Measurements from ENCODE around the gene MYOM1. TPM values are rescaled to one million over a fixed set of nuclear protein-coding genes. Genes with fewer than 3 reads are reported as not detected.

MYOM1 gene
- total RNA-seq, 3 donors from 2014 or later, result 3.1 to 6.9 (median 5.9) TPM

DNA sequence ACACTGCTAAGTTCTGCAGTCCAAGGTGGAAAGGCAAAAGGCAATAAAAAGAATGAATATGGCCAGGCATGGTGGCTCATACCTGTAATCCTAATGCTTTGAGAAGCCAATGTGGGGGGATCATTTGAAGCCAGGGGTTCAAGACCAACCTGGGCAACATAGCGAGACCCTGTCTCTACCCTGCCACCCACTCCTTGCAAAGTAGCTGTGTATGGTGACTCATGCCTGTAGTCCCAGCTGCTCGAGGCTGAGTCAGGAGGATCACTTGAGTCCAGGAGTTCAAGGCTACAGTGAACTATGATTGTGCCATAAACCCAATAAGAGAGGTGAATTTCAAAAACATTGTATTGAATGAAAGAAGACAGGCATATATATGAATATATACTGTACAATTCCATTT is 44.6 kb upstream of the MYOM1 start:
- TF ChIP-seq POLR2A (IDR thresholded peaks at IDR 0.05) (no peak), POLR2AphosphoS5 (IDR thresholded peaks at IDR 0.05) (no peak)
- TF ChIP-seq, protein P1, sequence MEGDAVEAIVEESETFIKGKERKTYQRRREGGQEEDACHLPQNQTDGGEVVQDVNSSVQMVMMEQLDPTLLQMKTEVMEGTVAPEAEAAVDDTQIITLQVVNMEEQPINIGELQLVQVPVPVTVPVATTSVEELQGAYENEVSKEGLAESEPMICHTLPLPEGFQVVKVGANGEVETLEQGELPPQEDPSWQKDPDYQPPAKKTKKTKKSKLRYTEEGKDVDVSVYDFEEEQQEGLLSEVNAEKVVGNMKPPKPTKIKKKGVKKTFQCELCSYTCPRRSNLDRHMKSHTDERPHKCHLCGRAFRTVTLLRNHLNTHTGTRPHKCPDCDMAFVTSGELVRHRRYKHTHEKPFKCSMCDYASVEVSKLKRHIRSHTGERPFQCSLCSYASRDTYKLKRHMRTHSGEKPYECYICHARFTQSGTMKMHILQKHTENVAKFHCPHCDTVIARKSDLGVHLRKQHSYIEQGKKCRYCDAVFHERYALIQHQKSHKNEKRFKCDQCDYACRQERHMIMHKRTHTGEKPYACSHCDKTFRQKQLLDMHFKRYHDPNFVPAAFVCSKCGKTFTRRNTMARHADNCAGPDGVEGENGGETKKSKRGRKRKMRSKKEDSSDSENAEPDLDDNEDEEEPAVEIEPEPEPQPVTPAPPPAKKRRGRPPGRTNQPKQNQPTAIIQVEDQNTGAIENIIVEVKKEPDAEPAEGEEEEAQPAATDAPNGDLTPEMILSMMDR (IDR thresholded peaks at IDR 0.05), result no peak
- H3K27ac ChIP-seq, result peak overlapping the region in 1 of 2 donors; percentile 98
- H3K9me3 ChIP-seq, result no peaks in the 10 kb centered on the region
- H3K4me1 ChIP-seq, result peaks cover 0 to 25% of the 10 kb centered on the region in 2 donors
- intact Hi-C loops (cut with DNase I; ENCODE audit: low total_unique reads), result loop anchor here (10.0 kb wide), 1 partner anchor 330 kb away; no protein-coding TSS in a partner anchor
- DNase-seq (ENCODE audit: low spot score in 2 of 2), result no peak
- no peaks in the 10 kb centered on the region for H3K27me3 ChIP-seq
- H3K4me3 ChIP-seq, result peak overlapping the region in 2 of 3 donors; percentile 85 to 96
- H3K36me3 ChIP-seq, result no peaks in the 10 kb centered on the region

DNA sequence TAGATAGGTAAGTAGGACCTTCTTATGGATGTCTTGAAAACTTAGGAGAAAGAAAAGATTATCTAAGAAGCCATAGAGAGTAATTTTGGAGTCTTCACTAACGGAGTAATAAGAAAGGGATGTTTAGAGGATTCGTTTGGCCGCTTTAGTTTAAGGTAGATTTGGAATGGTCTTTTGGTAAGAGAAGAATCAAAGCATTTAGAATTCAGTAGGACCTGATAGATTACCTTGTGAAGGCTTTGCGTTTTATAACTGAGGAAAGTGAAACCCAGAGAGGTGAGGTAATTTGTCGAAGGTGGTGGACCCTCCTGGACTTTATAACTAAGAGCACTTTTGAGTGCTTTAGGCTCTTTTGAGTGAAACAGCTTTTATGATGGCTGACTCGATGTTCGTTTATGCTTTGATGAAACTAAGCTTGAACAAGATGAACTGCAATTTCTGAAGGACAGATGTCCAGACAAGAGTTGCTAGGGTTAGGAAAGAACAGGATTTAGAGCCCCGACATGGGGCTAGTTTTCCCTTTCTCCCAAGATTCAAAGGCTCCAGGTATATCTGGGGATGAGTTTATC is 43.4 kb upstream of the MYOM1 start:
- Histone ChIP-seq H3K27me3 (no peaks in the 10 kb centered on the region), H3K9me3 (no peaks in the 10 kb centered on the region), H3K27ac (peak overlapping the region; percentile 97 to 98), H3K4me3 (peak overlapping the region; percentile 85 to 98 (median 96)), H3K4me1 (peaks cover 0 to 15% of the 10 kb centered on the region in 2 donors), H3K36me3 (no peaks in the 10 kb centered on the region)
- DNase-seq (ENCODE audit: low spot score in 2 of 2), result no peak
- intact Hi-C loops (cut with DNase I; ENCODE audit: low total_unique reads), result loop anchor here (10.0 kb wide), 1 partner anchor 332 kb away; no protein-coding TSS in a partner anchor
- TF ChIP-seq, protein P1 (IDR thresholded peaks at IDR 0.05), result no peak
- TF ChIP-seq POLR2A (IDR thresholded peaks at IDR 0.05), result no peak

DNA sequence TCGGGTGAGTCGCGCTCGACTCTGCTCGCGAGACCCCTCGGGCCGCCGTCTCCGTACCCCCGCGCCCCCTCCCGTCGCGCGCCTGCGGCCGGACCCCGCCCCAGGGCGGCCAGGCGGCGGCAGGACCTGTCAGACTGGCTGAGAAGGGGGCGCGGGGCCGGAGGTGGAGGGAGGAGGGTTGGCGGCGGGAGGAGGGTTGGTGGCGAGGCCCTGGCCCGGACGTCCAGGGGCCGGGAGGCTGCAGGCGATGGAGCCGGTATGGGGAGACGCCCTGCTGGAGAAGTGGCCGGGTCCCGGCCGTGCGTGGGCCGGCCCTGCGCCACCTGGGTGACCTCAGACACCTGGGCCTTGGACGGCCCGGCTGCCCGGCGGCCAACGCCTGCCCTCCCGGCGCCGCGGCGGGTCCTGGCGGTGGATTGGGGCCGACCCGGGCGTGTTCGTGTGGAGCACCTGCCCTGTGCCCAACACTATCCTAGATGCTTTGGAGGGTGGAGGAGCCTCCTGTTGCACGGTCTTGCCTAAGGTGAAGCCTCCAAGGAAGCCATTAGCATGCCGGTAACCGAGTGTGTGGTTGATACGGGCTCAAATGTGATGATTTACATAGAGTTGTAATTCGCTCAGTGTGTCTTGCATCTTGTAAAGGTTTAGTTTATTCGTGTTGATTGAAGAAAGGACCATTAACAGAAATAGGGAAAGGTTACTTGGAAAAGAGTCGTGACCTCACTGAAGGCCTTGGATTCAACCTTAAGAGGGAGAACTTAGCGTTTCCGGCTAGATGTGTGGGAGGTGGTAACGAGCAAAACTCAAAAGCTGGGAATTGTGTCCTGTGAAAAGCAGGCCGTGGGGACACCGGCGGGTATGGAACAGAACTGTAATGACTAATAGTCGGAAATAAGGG is 42.7 kb upstream of the MYOM1 start:
- DNase-seq (ENCODE audit: low spot score in 2 of 2), result peak in 1 of 2 donors; percentile 54
- intact Hi-C loops (cut with DNase I; ENCODE audit: low total_unique reads), result loop anchor here (10.0 kb wide), 1 partner anchor 332 kb away; no protein-coding TSS in a partner anchor
- Histone ChIP-seq H3K4me3 (peak overlapping the region; percentile 85 to 98 (median 96)), H3K27me3 (no peaks in the 10 kb centered on the region), H3K36me3 (no peaks in the 10 kb centered on the region), H3K4me1 (peaks cover 0 to 8% of the 10 kb centered on the region in 2 donors), H3K9me3 (no peaks in the 10 kb centered on the region), H3K27ac (peak overlapping the region; percentile 97 to 98)
- TF ChIP-seq POLR2A (IDR thresholded peaks at IDR 0.05), result no peak
- TF ChIP-seq, protein P1 (IDR thresholded peaks at IDR 0.05), result peak in 1 of 3 donors; percentile 7

DNA sequence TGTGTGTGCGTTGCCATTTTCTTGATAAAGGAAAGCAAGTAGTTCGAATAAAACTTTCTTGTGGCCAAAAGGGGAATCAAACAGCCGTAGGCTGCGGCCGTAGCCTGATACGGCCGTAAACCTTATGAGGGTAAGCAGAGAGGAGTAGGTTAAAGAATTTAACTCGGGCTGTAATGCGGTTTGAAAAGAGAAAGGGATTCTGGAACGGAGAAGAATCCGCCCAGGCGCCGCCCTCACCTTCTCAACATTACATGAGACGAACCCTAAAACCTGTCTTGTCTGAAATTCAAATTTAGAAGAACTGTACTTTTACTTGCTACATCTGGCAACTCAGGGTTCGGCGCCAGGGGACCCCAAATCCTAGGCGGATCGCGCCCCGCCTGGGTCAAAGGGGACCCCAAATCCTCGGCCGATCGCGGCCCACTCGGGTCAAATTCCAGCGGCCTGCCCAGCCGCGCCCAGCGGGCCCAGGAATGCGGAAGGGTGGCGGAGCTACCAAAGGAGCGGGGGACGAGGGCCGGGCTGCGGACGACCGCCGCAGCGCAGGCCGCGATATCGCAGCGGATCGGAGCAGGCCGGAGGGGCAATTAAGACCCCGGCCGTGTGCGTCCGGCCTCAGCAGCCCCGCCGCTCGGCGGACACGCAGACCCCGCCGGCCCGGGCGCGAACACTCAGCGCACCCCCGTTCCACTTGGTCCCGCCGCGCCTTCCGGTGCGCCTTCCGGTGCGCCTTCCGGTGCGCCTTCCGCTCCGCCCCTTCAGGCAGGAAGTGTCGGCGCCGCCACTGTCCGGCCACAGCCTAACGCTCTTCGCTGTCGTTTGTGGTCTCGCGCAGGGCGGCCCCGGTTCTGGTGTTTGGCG is 41.8 kb upstream of the MYOM1 start, which contains the start of gene MYL12B:
MYL12B (plus strand) TSS at position 761 of the 861 bp plus-strand sequence. CDS start 10,766 bp downstream, outside the sequence.
- Histone ChIP-seq H3K27ac (peak within 1 kb of the TSS; percentile 97 to 98), H3K27me3 (no peaks in the 10 kb centered on the region), H3K9me3 (no peaks in the 10 kb centered on the region), H3K4me1 (peaks cover 0 to 8% of the 10 kb centered on the region in 2 donors), H3K4me3 (peak within 1 kb of the TSS; percentile 85 to 98 (median 96)), H3K36me3 (no peaks in the 10 kb centered on the region)
- intact Hi-C loops (cut with DNase I; ENCODE audit: low total_unique reads), result loop anchor here (10.0 kb wide), 1 partner anchor 333 kb away; no protein-coding TSS in a partner anchor
- TF ChIP-seq, protein P1 (IDR thresholded peaks at IDR 0.05), result peak in 2 of 3 donors; percentile 20 to 28
- TF ChIP-seq POLR2AphosphoS5 (IDR thresholded peaks at IDR 0.05) (peak; percentile 84 to 98 (median 96)), POLR2A (IDR thresholded peaks at IDR 0.05) (peak; percentile 90)
- peak; percentile 78 to 84 for DNase-seq (ENCODE audit: low spot score in 2 of 2)
